NCI-H128 (cell line): ENCODE data around the gene GATAD2B.
A peak's percentile ranks its signal among the peaks of the same experiment; 100 is the strongest.

Source experiments
- DNase-seq: peaks from one replicate; lab custom pipeline; 2025; ENCODE audit not compliant: unreplicated experiment; lab: John Stamatoyannopoulos, UW

Gene GATAD2B

GRCh38 chr1:153922972-153923925 is at the start of gene GATAD2B:
TSS of gene GATAD2B (minus strand) at chr1:153922972. CDS start at chr1:153828347, 94,625 bp downstream.
- peak; percentile 100 for DNase-seq

- DNase-seq, result no peak
Measured at GRCh38 chr1:153970346-153970745, 47.6 kb upstream of the GATAD2B start.

DNA sequence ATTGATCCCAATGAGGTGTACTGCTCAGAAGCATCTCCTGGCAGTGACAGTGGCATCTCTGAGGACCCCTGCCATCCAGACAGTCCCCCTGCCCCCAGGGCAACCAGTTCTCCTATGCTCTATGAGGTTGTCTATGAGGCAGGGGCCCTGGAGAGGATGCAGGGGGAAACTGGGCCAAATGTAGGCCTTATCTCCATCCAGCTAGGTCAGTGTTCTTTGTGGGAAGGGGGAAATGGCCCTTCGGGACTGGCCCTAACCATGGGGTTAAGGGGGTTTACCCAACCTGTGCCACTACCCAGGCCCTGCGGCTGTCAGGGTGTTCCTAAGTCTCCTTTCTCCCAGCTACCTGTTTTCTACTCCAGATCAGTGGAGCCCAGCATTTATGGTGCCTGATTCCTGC is 46.2 kb upstream of the GATAD2B start:
- no peak for DNase-seq

- DNase-seq, result no peak
Measured at GRCh38 chr1:153968408-153968807, 45.6 kb upstream of the GATAD2B start.

DNA sequence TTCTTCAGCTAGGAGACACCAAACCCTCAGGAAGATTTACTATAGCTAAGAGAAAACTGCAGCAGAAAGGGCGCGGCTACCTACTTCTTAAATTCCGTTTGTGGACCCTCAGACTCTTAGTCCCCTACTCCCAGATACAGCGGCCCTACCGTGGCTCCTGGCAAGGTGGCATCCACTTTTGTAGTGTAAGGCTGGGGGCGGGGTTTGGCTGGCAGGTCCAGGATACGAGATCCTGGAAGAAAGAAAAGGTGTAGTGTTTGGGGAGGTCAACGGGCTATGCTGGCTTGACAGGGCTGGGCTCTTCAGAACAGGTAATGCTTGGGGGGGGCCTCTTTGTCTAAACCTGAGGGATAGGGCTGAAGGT is 45.2 kb upstream of the GATAD2B start:
- no peak for DNase-seq

GRCh38 chr1:153967107-153967999 is 44.6 kb upstream of the GATAD2B start, which contains the start of gene CREB3L4:
TSS of gene CREB3L4 (plus strand) at chr1:153967902. CDS start at chr1:153968526, 624 bp downstream.
- DNase-seq, result peak; percentile 98

DNA sequence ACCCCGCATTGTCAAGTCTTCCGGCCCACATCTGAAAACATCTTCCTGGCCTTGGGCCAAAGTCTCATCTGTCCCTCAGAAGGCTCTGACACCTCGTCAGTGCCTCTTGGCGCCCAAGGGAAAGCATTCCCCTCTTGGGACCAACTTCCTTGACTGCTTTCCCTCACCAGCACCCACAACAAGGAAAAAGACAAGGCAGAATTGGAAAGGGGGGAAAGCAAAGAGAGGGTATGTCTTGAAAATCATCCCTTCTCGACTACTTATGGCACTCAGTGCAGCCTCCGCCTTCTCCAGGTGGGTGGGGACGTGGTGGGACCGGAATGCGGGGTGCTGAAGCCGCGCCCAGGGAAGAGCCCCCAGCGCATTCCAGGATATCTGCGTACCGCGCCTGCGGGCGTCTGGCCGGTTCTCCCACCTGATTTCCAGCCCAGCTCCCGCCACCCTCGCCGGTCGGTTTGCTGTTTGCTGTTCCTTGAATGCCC is 41.1 kb upstream of the GATAD2B start:
- DNase-seq, result no peak

GRCh38 chr1:153963030-153963849 is 40.5 kb upstream of the GATAD2B start, which contains the start of gene SLC39A1:
TSS of gene SLC39A1 (minus strand) at chr1:153963537. CDS start at chr1:153962715, 822 bp downstream.
- DNase-seq, result peak; percentile 99

GRCh38 chr1:153962088-153963029 is 39.6 kb upstream of the GATAD2B start:
- DNase-seq, result no peak

GRCh38 chr1:153961421-153961820 is 38.6 kb upstream of the GATAD2B start:
- no peak for DNase-seq

DNA sequence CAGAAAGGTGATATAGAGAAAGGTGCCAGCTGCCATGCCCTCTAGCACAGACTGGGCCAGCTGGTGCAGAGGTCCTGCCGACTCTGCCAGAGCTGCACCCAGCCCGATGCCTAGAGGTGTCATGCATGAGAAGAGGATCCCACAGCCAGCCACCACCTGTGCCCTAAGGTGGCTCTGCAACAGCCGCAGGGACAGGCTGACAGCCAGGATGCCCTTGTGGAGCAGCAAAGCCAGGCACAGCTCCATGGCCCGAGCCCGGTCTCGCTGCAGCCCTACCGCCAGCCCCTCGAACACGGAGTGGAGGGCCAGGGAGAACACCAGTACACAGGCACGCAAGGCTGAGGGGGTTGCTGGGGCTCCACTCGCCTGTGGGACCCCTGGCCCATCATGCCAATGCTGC is 37.4 kb upstream of the GATAD2B start:
- DNase-seq, result no peak

DNA sequence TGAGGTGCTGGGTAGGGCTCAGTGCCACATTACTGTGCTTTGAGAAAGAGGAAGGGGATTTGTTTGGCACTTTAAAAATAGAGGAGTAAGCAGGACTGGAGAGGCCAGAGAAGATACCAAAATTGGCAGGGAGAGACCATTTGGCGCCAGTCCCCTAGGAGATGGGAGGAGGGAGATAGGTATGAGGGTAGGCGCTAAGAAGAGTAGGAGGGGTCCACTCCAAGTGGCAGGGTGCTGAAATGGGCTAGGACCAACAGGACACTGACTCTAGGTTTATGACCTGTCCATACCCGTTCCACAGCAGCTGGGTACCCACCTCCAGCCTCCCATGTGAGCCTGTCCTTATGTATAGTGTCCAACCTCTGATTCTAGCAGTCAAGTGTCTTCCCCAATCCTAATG is 36.7 kb upstream of the GATAD2B start:
- DNase-seq, result no peak

DNA sequence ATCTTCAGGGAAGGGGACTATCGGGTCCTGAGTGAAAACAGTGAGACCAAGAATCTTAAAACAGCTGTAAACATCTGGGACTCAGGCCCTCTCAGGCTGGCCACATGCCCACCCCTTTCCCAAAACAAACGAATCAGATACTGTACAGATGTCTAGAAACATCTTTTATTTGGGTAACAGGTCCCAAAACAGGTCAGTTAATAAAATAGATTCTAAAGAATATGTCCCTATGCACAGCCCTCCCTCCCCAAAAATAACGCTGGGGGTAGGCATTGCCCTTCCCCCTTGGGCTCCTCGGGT is 36.1 kb upstream of the GATAD2B start:
- no peak for DNase-seq

- peak; percentile 98 for DNase-seq
Measured at GRCh38 chr1:153958111-153958960, 35.6 kb upstream of the GATAD2B start, which contains the start of gene CRTC2. TSS of gene CRTC2 (minus strand) at chr1:153958612. CDS start at chr1:153958497, 115 bp downstream.

DNA sequence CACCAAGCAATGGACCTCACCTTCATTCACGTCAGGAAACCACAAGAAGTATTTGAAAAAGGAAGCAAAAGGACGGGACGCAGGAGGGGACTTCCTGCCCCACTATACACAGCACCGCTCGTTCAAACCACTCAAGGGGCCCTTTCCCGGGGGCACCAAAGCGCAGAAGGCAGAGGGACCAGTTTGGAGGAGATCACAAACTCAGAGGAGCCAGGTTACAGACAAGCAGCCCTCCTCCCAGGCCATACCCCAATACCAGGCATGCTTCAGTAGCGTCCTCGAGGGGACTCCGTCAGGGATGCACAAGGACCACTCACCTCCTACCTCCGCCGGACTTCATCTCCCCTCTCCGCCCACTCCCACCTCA is 35.0 kb upstream of the GATAD2B start:
- no peak for DNase-seq

DNA sequence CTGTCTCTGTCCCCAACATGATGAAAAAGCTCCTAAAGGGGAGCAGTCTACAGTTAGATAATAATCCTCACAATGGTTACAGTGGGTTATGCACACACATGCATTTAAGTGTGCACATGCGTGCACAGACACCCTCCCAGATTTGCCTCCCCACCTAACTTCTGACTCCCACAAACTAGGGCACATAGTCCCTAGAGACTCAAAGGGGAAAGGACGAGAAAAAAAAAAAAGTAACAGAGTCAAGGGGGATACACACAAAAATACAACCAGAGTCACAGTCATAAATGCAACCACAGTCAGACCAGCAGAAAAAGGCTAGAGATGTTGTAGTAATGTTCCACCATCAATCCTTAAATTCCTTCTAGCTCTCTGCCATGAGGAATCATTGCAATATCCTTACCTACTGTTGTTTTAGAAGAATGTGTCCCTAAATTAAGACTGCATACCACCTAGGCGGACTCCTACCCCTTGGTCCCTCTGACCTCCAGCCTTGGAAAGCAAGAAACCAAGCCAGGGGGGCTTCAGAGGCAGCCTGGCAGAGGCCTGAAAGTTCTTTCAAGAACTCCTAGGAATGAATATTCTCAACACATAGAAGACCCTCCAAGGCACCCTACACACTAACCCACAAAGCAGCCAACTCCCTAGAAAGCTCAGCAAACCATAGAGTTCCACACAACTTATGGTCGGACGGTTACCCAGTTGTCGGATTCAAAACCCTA is 34.4 kb upstream of the GATAD2B start:
- no peak for DNase-seq

- DNase-seq, result no peak
Measured at GRCh38 chr1:153954826-153955225, 32.1 kb upstream of the GATAD2B start.

- no peak for DNase-seq
Measured at GRCh38 chr1:153953859-153954365, 31.1 kb upstream of the GATAD2B start.
